HG03064 (cell line): Measurements from ENCODE around the gene ADSL.

Source experiments
- ATAC-seq: cut with Tn5 transposase; IDR thresholded peaks from one replicate; pipeline ENCODE4 v1.9.1; 2021; ENCODE audit warnings: low read depth; ENCODE audit not compliant: unreplicated experiment

The ADSL gene

GRCh38 chr22:40415531-40416266 is 69.4 kb downstream of the ADSL start:
- ATAC-seq: no peak

- no peak for ATAC-seq
Measured at GRCh38 chr22:40416267-40416570, 69.9 kb downstream of the ADSL start.

GRCh38 chr22:40416636-40417035 is 70.3 kb downstream of the ADSL start:
- ATAC-seq: no peak

- ATAC-seq: no peak
Measured at GRCh38 chr22:40417041-40417440, 70.7 kb downstream of the ADSL start.

GRCh38 chr22:40417881-40418280 is 71.6 kb downstream of the ADSL start:
- no peak for ATAC-seq

- no peak for ATAC-seq
Measured at GRCh38 chr22:40418366-40419201, 72.3 kb downstream of the ADSL start.

GRCh38 chr22:40419718-40420117 is 73.4 kb downstream of the ADSL start:
- no peak for ATAC-seq

GRCh38 chr22:40420341-40421081 is 74.2 kb downstream of the ADSL start:
- ATAC-seq: no peak

- no peak for ATAC-seq
Measured at GRCh38 chr22:40421082-40421350, 74.7 kb downstream of the ADSL start.

- ATAC-seq: no peak
Measured at GRCh38 chr22:40421941-40422340, 75.6 kb downstream of the ADSL start.

- no peak for ATAC-seq
Measured at GRCh38 chr22:40422558-40423309, 76.4 kb downstream of the ADSL start.

- no peak for ATAC-seq
Measured at GRCh38 chr22:40423310-40423688, 77.0 kb downstream of the ADSL start.

- no peak for ATAC-seq
Measured at GRCh38 chr22:40423882-40424640, 77.8 kb downstream of the ADSL start.

GRCh38 chr22:40425082-40425481 is 78.8 kb downstream of the ADSL start:
- ATAC-seq: no peak

GRCh38 chr22:40426594-40427333 is 80.5 kb downstream of the ADSL start:
- no peak for ATAC-seq

GRCh38 chr22:40428796-40429195 is 82.5 kb downstream of the ADSL start:
- ATAC-seq: no peak

GRCh38 chr22:40429481-40429880 is 83.2 kb downstream of the ADSL start:
- ATAC-seq: no peak

GRCh38 chr22:40430991-40431390 is 84.7 kb downstream of the ADSL start:
- no peak for ATAC-seq

GRCh38 chr22:40432157-40432556 is 85.9 kb downstream of the ADSL start:
- no peak for ATAC-seq

- no peak for ATAC-seq
Measured at GRCh38 chr22:40432625-40433024, 86.3 kb downstream of the ADSL start.
